Measurements from ENCODE around the gene CDON. TPM values are rescaled to one million over a fixed set of nuclear protein-coding genes. Genes with fewer than 3 reads are reported as not detected.

CDON gene
- total and polyA plus RNA-seq, 2 of the 13 experiments (the other 11 are each of a cell fraction or from before 2014, with no cell fraction given), result 9.6 to 12.8 TPM

GRCh38 chr11:126049159-126049558, 13.5 kb downstream of the CDON start:
- ChIA-PET CTCF (ENCODE audit: low intra/inter-chr PET ratio, low total read pairs) (no interaction called here), POLR2A (no interaction called here)
- H2AFZ ChIP-seq (ENCODE audit: low read length), result no peak overlapping the region
- no peaks in the 10 kb centered on the region for H3K36me3 ChIP-seq (replicated peaks in 1 of 2; ENCODE audit: control insufficient read depth in 1 of 2, insufficient read depth in 2 of 2, low read length in 2 of 2)
- DNase-seq (ENCODE audit: low spot score) (no peak), FAIRE-seq (no peak), ATAC-seq (no peak)
- peaks cover 7% of the 10 kb centered on the region for H3K79me2 ChIP-seq (ENCODE audit: insufficient read depth, low read length)
- no peaks in the 10 kb centered on the region for H3K4me1 ChIP-seq (ENCODE audit: insufficient read depth, low read length)
- no peaks in the 10 kb centered on the region for H4K20me1 ChIP-seq (ENCODE audit: insufficient read depth, low read length)
- H3K4me2 ChIP-seq (ENCODE audit: low read depth, low read length), result no peak overlapping the region
- TF ChIP-seq MED8 (CRISPR knock-in tag; IDR thresholded peaks at IDR 0.05; ENCODE audit: insufficient replicate concordance) (no peak), PITX1 (CRISPR knock-in tag; IDR thresholded peaks at IDR 0.05) (no peak), IKZF4 (CRISPR knock-in tag; IDR thresholded peaks at IDR 0.05; ENCODE audit: borderline replicate concordance, low read depth, not compliant biosample characterization) (no peak), STAT5B (CRISPR knock-in tag; IDR thresholded peaks at IDR 0.05) (no peak), PHF8 (CRISPR knock-in tag; IDR thresholded peaks at IDR 0.05) (no peak), FOXK1 (CRISPR knock-in tag; IDR thresholded peaks at IDR 0.05; ENCODE audit: borderline replicate concordance, low read depth) (no peak), LRRFIP1 (CRISPR knock-in tag; conservative IDR thresholded peaks at IDR 0.05) (no peak)
- intact Hi-C loops (cut with micrococcal nuclease; ENCODE audit: unreplicated experiment), result no loop called here
- 89% methylated on average over 1 of the region's 1 CpG for WGBS (ENCODE audit: low lambda C conversion rate)
- H3K9me3 ChIP-seq (ENCODE audit: low read length), result no peaks in the 10 kb centered on the region
- no peak overlapping the region for H3K4me3 ChIP-seq (replicated peaks in 1 of 3; ENCODE audit: insufficient read depth in 1 of 3, low read depth in 2 of 3, low read length in 3 of 3)
- in situ Hi-C loops (cut with HindIII; ENCODE audit: extremely low pct_ligation_motif_present, low pct_unique_long_range_greater_than_20kb), result no loop called here
- BruUV-seq (replicated peaks), result no TSS peak
- H3K9ac ChIP-seq (ENCODE audit: insufficient read depth, low read depth, low read length), result no peak overlapping the region
- H3K27ac ChIP-seq (ENCODE audit: extremely low read length, insufficient read depth, low read length), result no peak overlapping the region
- H3K27me3 ChIP-seq (ENCODE audit: control insufficient read depth in 1 of 2, insufficient read depth in 2 of 2, low read length in 2 of 2), result no peaks in the 10 kb centered on the region

Data from HepG2 (cell line).